Kidney epithelial cell (primary cell): Measurements from ENCODE around the gene PCNT. TPM values are rescaled to one million over a fixed set of nuclear protein-coding genes. Genes with fewer than 3 reads are reported as not detected.

Source experiments
- DNase-seq: peaks from one replicate; pipeline ENCODE4 v3.0.0-alpha.2; 2010; ENCODE audit warnings: low read depth
- H3K27me3 ChIP-seq: 2 replicates; pipeline ENCODE4 v1.6.0; 2011; ENCODE audit warnings: low read length; ENCODE audit not compliant: control insufficient read depth, insufficient read depth
- H3K36me3 ChIP-seq: 2 replicates; pipeline ENCODE4 v1.5.1; 2011; ENCODE audit warnings: low read length; ENCODE audit not compliant: control insufficient read depth, insufficient read depth
- H3K4me3 ChIP-seq: 2 replicates; pipeline ENCODE4 v1.5.1; 2011; ENCODE audit warnings: low read depth, mild to moderate bottlenecking, control low read depth, low read length
- CTCF ChIP-seq: IDR thresholded peaks from 2 replicates; pipeline ENCODE4 v1.5.1; 2011; ENCODE audit warnings: mild to moderate bottlenecking, moderate library complexity, low read length, control low read depth, inconsistent platforms; ENCODE audit not compliant: insufficient read depth, poor library complexity, severe bottlenecking
- total RNA-seq: library from RNA; depleted of rRNA; stranded (reverse); fragments of >200 nt; gene quantifications from 2 replicates; pipeline ENCODE4 v1.2.3, GENCODE V29; 2015

Gene PCNT
- total RNA-seq, 1 donor from 2014 or later, result 22.2 TPM

- no peak for DNase-seq
- no peaks in the 10 kb centered on the region for H3K27me3 ChIP-seq
- H3K36me3 ChIP-seq, result no peaks in the 10 kb centered on the region
- TF ChIP-seq CTCF, result no peak
- H3K4me3 ChIP-seq, result no peak overlapping the region
Observed at GRCh38 chr21:46319186-46319585, 4.8 kb upstream of the PCNT start.

DNA sequence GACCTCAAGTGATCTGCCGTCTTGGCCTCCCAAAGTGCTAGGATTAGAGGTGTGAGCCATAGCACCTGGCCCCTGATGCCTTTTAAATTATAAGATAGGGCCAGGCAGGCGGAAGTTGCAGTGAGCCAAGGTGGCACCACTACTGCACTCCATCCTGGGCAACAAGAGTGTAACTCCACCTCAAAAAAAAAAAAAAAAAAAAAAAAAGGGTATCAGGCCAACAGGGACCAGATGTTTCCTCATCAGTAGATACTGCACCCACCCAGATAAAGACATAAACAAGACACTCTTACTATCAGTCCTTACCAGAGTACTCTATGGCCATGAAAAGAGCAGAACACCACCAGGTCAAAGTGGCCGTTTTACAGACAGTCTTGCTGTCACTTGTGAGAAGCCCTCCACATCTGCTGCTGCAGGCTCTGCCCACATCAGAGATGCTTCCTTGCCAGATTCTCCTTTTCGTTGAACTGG is 3.6 kb upstream of the PCNT start:
- no peaks in the 10 kb centered on the region for H3K36me3 ChIP-seq
- TF ChIP-seq CTCF, result no peak
- no peaks in the 10 kb centered on the region for H3K27me3 ChIP-seq
- H3K4me3 ChIP-seq, result no peak overlapping the region
- no peak for DNase-seq

DNA sequence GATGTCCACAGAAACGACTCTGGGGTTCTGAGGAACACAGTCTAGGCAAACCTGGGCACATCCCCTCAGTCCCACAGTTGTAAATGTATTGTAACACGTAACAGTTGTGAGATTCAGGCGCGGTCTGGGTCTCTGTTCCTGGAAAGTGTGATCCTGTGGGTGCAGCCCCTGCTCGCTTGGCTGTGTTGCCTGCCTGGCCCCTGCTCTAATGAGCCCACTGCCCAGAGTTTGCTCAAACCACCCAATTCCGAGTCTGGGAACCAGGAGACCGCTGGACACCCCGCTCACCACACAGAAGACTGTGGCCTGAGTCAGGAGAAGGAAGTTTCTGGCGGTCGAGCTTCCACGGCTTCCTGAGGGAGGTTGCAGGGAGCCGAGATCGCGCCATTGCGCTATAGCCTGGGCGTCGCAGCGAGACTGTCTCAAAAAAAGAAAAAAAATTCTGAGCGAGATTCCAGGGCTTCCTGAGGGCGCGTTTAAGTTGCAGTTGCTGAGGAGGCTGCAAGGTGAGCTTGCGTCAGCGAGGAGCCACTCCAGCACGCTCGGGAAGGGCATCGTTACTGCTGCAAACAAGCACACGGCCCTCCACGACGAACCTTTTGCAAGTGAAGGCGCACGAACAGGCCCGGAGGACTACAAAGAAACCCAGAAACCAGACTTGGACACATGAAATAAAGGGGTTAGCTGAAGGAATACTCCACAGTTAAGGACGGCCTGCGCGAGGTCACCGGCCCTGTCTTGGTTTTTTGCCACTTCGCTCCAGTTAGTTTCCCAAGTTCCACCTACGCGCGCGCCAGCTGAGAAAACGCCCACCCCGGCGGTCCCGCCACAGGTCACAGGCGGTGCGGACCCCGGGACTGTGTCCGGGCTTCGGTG is 1.4 kb upstream of the PCNT start:
- DNase-seq, result no peak
- peak overlapping the region; percentile 85 for H3K4me3 ChIP-seq
- H3K36me3 ChIP-seq, result no peaks in the 10 kb centered on the region
- no peak for TF ChIP-seq CTCF
- H3K27me3 ChIP-seq, result no peaks in the 10 kb centered on the region

DNA sequence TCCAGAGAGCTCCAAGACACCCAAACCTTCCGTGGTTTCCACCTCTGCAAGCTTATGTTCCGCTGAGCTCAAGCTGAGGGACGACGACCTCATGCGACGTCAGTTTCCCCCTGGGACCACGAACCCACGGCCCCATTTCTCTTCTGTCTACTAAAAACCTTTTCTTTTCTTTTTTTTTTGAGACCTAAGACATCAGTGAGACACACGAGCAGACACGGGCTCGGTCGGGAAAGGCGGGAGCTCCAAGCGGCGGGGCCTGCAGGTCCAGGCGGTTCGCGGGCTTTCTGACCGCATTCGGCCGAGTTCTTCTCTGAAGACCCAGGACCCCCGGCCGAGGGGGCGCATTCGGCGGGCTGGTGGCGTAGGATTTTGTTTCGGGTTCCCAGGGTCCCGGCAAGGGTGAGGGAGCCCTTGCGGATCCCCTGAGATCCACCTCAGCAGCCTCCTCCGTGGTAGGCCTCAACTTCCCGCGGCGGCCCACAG is 688 bp upstream of the PCNT start:
- Histone ChIP-seq H3K36me3 (no peaks in the 10 kb centered on the region), H3K4me3 (peak overlapping the region; percentile 85), H3K27me3 (no peaks in the 10 kb centered on the region)
- no peak for DNase-seq
- no peak for TF ChIP-seq CTCF

DNA sequence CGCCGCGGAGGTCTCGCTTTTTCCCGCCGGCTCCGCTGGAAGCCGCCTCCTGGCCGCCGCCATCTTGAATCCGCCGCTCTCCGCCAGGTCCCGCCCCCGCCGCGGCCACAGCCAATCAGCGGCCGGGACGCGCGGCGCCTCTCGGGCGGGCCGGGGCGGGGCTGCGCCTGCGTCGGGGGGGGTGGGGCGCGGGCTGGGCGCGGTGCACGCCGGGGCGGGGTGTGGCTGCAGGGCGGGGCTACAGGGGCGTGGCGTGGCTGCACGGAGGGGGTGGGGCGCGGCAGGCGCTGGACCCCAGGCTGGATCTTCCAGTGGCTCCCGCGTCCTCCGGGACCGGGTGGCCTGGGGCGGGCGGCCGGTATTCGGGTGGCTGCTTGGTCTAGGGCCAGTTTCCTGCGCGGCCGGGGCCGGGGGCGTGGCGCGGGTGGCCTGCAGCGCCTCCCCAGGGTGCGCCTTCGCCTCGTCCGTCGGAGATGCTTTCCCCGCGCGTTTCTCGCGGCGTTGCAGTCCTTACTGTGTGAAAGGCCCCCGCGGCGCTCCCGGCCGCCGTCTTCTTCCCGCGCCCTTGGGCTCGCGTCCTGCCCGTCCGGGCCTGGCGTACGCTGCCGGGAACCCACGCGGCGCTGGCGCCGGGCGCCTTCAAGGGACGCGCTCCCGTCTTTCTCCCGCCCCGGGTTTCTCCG is 575 bp downstream of the PCNT start:
- TF ChIP-seq CTCF, result no peak
- Histone ChIP-seq H3K4me3 (peak overlapping the region; percentile 85), H3K27me3 (no peaks in the 10 kb centered on the region), H3K36me3 (no peaks in the 10 kb centered on the region)
- no peak for DNase-seq
